ENCODE data around the gene PRR16.

DNA sequence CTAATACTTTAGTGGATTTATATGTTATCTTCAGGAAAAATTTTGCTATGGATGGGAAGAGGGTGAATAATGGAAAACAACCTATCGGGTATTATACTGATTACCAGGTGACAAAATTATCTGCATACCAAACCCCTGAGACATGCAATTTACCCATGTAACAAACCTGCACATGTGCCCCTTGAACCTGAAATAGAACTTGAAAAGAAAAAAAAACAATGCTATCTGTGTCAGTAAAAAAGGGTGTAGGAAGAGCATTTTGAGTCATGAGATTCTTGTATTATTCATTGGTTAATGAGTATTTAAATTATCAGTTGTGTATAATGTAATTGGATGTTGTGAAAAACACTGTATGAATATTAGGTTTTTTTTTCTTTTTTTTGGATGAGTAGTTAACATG is 75.4 kb downstream of the PRR16 start:
- TF ChIP-seq POLR2A (IDR thresholded peaks at IDR 0.05) = no peak
- TF ChIP-seq, protein P1, sequence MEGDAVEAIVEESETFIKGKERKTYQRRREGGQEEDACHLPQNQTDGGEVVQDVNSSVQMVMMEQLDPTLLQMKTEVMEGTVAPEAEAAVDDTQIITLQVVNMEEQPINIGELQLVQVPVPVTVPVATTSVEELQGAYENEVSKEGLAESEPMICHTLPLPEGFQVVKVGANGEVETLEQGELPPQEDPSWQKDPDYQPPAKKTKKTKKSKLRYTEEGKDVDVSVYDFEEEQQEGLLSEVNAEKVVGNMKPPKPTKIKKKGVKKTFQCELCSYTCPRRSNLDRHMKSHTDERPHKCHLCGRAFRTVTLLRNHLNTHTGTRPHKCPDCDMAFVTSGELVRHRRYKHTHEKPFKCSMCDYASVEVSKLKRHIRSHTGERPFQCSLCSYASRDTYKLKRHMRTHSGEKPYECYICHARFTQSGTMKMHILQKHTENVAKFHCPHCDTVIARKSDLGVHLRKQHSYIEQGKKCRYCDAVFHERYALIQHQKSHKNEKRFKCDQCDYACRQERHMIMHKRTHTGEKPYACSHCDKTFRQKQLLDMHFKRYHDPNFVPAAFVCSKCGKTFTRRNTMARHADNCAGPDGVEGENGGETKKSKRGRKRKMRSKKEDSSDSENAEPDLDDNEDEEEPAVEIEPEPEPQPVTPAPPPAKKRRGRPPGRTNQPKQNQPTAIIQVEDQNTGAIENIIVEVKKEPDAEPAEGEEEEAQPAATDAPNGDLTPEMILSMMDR (IDR thresholded peaks at IDR 0.05) = no peak

All from esophagus squamous epithelium (tissue), 4 donors.